ENCODE measurements around the gene PLA2G4C. TPM values are rescaled to one million over a fixed set of nuclear protein-coding genes. Genes with fewer than 3 reads are reported as not detected.

PLA2G4C gene
- total RNA-seq, 8 experiments from 2014 or later = 3.5 to 20.5 (median 8.9) TPM

Other genes with a start within 250 kb of the PLA2G4C start
- gene SULT2A1, start 224.5 kb downstream of the PLA2G4C start, total RNA-seq = under 1 TPM in 1 of 8 experiments, not detected in 7; 0.19 TPM
- gene BSPH1, start 118.6 kb downstream of the PLA2G4C start, total RNA-seq = not detected
- gene ELSPBP1, start 116.2 kb downstream of the PLA2G4C start, total RNA-seq = 1 to 10 TPM in 2 of 8 experiments, under 1 TPM in 2, not detected in 4; 0.22 to 2.1 (median 1.1) TPM
- under 1 TPM in 1 of 8 experiments, not detected in 7; 0.43 TPM for gene CABP5, start 66.7 kb downstream of the PLA2G4C start, total RNA-seq
- 10 to 100 TPM; 12.8 to 54.4 (median 24.0) TPM for gene LIG1, start 59.5 kb upstream of the PLA2G4C start, total RNA-seq
- 1 to 10 TPM; 1.1 to 3.9 (median 2.4) TPM for gene ZSWIM9, start 59.9 kb upstream of the PLA2G4C start, total RNA-seq
- 10 to 100 TPM; 12.3 to 35.1 (median 16.8) TPM for gene CARD8, start 145.1 kb upstream of the PLA2G4C start, total RNA-seq
- gene ZNF114, start 159.3 kb upstream of the PLA2G4C start, total RNA-seq = 1 to 10 TPM in 6 of 8 experiments, under 1 TPM in 2; 0.15 to 6.4 (median 4.0) TPM
- 100 to 1,000 TPM in 2 of 8 experiments, 10 to 100 TPM in 4, 1 to 10 TPM in 2; 5.3 to 382 (median 35.3) TPM for gene EMP3, start 214.7 kb upstream of the PLA2G4C start, total RNA-seq

Data from motor neuron (in vitro differentiated cells).